ENCODE results near the gene YES1.

DNA sequence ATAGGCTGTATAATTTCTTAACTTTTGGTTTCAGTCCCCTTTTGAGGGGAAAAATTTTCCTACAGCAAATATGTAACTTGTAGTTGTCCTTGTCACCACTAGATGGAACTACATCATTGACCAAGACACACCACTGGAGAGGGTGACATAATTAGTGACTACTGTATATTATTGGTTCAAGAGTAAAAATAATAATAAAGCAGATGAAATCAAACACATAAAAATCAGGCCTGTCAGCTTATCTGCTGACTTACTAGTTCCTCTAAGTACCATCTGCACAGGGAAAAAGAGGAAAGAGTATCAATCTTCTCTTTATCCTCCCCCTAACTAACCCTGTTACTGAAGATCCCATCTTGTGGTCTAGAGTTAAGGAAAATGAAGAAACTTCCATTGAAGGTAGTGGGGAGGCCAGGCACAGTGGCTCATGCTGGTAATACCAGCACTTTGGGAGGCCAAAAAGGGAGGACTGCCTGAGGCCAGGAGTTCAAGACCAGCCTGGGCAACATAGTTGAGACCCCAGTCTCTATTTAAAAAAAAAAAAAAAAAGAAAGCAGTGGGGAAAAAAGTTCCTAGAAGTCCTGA lies 70.0 kb downstream of the YES1 start:
- TF ChIP-seq, protein P1, sequence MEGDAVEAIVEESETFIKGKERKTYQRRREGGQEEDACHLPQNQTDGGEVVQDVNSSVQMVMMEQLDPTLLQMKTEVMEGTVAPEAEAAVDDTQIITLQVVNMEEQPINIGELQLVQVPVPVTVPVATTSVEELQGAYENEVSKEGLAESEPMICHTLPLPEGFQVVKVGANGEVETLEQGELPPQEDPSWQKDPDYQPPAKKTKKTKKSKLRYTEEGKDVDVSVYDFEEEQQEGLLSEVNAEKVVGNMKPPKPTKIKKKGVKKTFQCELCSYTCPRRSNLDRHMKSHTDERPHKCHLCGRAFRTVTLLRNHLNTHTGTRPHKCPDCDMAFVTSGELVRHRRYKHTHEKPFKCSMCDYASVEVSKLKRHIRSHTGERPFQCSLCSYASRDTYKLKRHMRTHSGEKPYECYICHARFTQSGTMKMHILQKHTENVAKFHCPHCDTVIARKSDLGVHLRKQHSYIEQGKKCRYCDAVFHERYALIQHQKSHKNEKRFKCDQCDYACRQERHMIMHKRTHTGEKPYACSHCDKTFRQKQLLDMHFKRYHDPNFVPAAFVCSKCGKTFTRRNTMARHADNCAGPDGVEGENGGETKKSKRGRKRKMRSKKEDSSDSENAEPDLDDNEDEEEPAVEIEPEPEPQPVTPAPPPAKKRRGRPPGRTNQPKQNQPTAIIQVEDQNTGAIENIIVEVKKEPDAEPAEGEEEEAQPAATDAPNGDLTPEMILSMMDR (IDR thresholded peaks at IDR 0.05) = peak; percentile 49 to 82 (median 80)
- TF ChIP-seq POLR2A (IDR thresholded peaks at IDR 0.05) (no peak), POLR2AphosphoS5 (IDR thresholded peaks at IDR 0.05) (no peak)

Measured in prostate gland (tissue), 2 donors.